T-helper 22 cell (primary cell): Measurements from ENCODE around the gene TRIM47.
"Not testable (repeated sequence)": the region's sequence is repeated elsewhere in the genome, so short reads cannot be mapped to it uniquely, and the experiment has no call there.

Experiments
- DNase-seq: peaks from one replicate; pipeline ENCODE4 v3.0.0-alpha.2; 2020; ENCODE audit warnings: low read depth

The TRIM47 gene

DNA sequence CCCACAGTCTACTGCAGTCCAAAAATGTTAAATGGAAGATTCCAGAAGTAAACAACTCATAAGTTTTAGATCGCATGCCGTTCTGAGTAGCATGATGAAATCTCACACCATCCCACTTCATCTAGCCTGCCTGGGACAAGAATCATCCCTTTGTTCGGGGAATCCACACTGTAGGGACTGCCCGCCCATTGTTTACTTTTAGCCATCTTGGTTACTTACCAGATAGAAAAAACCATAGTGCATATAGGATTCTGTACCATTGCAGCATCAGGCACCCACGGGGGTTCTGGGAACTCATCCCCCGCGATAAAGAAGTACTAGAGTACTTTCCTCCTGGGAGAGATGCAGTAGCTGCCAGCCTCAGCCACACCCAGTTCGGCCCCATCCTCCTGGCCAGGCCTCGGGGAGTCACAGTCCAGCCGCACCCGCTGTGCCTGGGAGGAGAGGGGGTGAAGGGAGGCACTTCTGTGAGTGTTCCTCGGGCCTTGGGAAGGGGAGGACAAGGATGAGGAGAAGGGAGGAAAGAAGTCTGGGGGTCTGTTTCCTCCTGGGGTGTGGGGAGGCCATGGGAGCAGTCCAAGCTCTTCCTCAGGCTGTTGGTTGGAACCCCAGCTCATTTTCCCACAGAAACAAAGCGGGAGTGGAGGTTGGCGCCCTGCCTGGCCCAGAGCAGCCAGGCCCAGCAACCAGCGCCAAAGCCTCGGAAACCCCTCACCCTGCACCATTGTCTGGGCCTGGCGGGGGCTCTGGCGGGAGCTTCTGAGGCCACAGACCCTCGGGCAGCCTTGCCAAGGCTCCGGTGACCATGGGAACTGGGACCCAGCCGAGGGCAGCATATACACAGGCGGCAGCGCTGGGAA lies 8.9 kb downstream of the TRIM47 start:
- no peak for DNase-seq

DNA sequence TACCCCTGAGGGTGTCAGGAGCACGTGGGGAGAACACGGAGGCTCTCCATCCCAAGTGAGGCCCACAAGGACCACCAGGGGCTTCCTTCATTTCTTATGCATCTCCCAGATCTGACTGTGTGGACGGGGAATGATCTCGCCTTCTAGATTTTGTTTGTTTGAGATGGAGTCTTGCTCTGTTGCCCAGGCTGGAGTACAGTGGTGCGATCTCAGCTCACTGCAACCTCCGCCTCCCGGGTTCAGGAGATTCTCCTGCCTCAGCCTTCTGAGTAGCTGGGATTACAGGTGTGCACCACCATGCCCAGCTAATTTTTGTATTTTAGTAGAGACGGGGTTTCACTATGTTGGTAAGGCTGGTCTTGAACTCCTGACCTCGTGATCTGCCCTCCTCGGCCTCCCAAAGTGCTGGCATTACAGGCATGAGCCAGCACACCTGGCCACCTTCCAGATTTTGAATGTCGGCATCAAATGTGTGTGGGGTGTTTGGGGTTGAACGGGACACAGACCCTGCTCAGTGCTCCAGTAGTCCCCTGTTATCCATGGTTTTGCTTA lies 9.6 kb downstream of the TRIM47 start:
- not testable (repeated sequence) for DNase-seq

DNA sequence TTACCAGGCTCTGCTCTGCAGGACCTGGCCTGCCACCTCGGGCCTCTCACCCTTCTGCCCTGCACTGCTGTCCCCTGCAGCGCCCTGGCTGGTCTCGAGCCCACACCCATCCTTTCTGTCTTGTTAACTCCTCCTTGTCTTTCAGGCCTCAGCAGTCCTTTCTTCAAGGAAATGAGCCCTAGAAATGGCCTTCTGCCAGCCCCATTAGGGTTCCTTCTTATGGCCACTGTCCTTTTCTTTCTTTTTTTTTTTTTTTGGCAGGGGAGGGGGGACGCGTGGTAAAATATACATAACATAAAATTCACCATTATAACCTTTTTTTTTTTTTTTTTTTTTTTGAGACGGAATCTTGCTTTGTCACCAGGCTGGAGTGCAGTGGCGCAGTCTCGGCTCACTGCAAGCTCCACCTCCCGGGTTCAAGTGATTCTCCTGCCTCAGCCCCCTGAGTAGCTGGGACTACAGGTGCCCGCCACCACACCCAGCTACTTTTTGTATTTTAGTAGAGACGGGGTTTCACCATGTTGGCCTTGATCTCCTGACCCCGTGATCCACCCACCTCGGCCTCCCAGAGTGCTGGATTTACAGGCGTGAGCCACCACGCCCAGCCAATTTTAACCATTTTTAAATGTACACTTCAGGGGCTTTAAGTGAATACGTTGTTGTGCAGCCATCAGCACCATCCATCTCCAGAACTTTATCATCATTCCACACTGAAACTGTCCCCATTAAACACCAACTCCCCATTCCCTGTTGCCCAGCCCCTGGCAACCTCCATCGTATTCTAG lies 12.8 kb downstream of the TRIM47 start:
- not testable (repeated sequence) for DNase-seq

DNA sequence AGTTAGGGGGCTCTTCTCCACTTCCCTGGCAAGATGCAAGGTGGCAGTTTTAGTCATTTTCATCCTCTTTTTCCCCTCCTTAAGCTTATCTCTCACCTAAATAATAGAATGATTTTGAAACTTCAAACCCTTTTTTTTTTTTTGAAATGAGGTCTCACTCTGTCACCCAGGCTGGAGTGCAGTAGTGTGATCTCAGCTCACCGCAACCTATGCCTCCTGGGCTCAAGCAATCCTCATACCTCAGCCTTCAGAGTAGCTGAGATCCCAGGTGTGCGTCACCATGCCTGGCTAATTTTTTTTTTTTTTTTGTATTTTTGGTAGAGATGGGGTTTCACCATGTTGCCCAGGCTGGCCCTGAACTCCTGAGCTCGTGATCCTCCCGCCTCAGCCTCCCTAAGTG lies 13.5 kb downstream of the TRIM47 start:
- not testable (repeated sequence) for DNase-seq

- no peak for DNase-seq
Measured at GRCh38 chr17:75864448-75864871, 13.9 kb downstream of the TRIM47 start.

DNA sequence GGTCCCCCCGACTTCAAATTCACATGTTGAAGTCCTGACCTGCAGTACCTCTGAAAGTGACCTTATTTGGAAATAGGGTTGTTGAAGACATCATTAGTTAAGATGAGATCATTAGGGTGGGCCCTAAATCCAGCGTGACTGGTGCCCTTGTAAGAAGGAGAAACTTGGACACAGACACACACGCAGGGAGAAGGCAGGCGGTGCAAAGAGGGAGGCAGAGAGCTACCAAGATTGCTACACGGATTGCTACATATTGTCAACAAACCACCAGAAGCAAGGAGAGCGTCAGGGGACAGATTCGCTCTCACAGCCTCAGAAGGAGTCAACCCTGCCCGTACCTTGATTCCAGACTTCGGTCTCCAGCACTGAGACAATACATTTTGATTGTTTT lies 16.5 kb downstream of the TRIM47 start:
- no peak for DNase-seq

DNA sequence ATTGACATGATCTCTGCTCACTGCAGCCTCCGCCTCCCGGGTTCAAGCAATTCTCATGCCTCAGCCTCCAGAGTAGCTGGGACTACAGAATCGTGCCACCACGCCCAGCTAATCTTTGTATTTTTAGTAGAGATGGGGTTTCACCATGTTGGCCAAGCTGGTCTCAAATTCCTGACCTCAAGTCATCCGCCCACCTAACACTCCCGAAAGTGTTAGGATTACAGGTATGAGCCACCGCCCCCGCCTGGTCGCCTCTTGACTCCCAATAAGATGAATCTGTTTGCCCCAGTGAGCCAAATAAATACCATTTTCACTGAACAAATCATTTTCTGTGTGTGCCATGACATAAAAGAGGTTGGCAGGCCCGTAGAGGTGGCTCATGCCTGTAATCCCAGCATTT lies 19.0 kb downstream of the TRIM47 start:
- DNase-seq = not testable (repeated sequence)

- DNase-seq = no peak
Measured at GRCh38 chr17:75856062-75856756, 22.2 kb downstream of the TRIM47 start.

- peak; percentile 98 for DNase-seq
Measured at GRCh38 chr17:75855310-75856061, 22.9 kb downstream of the TRIM47 start, which contains the start of gene WBP2. Gene WBP2, minus strand, starts transcription at chr17:75855335. Its CDS starts 38 bp downstream, at chr17:75855297.

DNA sequence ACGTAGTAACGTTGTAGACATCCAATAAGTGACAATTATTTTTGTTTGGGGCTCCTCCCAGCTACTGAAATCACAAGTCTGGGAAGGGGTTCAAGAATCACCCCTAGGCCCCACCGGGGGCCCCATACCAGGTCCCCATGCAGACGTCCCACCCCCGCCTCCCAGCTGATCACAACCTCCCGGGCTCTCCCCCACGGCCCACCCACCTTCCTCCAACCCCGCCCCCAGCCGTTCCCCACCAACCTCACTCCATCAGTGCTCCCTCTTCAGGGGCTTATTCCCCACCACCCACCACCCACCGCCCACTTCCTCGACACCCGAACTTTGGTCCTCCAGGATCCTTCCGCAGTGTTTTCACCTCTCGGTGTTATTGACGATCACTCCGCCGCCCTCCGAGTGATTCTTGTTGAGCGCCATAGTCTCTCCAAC lies 23.5 kb downstream of the TRIM47 start:
- no peak for DNase-seq

DNA sequence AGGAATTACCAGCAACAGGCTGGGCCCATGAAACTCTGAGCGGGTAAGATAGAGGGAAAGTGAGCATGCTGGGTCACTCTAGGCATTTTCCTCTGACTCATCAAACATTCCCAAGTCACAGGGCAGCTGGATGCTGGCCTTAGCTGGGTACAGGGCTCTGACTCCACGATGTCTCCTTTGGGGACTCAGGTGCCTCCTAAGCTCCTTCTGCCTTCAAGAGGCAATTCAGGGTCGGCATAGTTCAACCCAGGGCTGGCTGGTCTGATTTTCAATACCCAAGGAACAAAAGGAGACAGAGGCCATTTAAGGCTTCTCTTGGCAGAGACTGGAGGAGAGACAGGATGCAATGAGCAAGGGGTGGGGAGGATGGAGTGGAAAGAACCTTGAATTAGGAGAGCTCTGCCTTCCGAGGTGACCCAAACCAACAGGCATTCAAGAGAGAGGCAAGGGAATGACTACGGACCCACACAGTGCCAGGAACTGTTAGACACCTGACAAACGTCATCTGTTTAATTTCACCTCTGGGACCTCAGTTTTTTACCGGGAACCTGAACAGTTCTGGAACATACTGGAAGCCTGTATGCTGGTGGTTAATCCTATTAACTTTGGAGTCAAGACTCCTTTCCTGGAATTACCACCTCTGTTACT lies 24.2 kb downstream of the TRIM47 start:
- DNase-seq = no peak

GRCh38 chr17:75853433-75853832 lies 24.9 kb downstream of the TRIM47 start:
- no peak for DNase-seq

GRCh38 chr17:75851693-75851991 lies 26.7 kb downstream of the TRIM47 start:
- not testable (repeated sequence) for DNase-seq

- DNase-seq = no peak
Measured at GRCh38 chr17:75850928-75851692, 27.3 kb downstream of the TRIM47 start.

DNA sequence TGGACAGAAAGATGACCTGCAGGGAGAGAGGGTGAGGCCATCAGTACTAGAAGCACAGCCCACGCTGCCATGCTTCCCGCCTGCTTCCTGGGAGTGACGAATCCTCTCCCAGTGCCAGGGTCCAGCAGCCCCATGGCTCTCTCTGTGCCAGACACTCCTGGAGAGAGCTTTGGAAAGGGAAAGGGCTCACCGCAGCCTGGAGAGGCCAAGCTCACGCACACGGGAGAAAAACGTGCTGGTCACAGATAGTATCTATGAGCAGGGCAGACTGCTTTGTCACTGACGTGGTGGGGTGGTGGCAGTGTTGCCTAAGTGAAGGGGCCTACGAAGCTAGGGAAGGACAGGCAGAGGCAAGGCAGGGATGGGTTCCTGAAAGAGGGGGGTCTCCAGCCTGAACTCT lies 28.7 kb downstream of the TRIM47 start:
- no peak for DNase-seq

GRCh38 chr17:75849279-75849646 lies 29.1 kb downstream of the TRIM47 start:
- no peak for DNase-seq

DNA sequence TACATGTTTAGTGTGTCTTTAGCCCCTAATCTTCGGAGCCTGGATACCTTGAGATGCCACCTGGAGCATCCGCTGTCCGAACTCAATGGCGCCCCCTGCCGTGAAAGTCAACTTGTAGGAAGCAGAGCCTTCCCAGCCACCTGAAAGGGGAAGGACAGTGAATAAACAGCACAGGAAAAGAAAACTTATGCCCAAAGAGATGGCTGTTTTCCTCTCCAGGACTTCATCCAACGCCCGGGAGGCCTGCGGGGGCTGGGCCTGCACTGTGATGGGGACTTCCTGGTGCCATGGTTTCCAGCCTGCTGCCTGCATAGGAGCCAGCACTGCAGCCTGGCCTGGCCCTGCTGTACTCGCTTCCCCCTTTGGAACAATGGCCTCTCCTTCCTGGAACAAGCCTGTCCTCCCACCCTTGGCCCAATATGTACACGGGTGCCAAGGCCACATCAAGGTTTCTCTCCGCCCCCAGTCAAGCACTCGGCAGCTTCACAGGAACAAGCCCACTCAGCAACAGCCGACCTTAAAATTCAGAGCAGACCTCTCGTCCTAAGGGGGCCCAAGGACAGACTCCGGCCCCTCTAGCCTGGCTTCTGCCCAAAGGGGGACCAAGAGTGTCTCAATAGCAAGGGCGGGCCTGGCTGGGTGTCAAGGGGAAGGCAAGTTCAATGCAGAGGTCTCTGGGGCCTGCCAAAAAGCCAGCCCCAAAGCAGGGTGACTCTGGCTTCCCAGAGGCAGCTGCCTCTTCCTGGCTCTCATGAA lies 29.7 kb downstream of the TRIM47 start:
- peak; percentile 50 for DNase-seq

GRCh38 chr17:75847614-75848522 lies 30.5 kb downstream of the TRIM47 start:
- no peak for DNase-seq
